HEK293T (cell line): ENCODE measurements around the gene CELF2.

ENCODE experiments used
- CTCF ChIA-PET: fragments of 350-600 bp; formaldehyde crosslinking; extraction: SDS; loops from one replicate; lab custom pipeline; 2021; ENCODE audit warnings: antibody characterized with exemption, inconsistent platforms; lab: Yijun Ruan, JAX
- POLR2A ChIA-PET: fragments of 350-600 bp; formaldehyde crosslinking; extraction: SDS; loops from one replicate; lab custom pipeline; 2020; ENCODE audit warnings: antibody characterized with exemption, inconsistent platforms; lab: Yijun Ruan, JAX
- DNase-seq: peaks from one replicate; pipeline ENCODE4 v3.0.0; 2012; ENCODE audit warnings: mixed read lengths; ENCODE audit errors: extremely low spot score
- ARNT ChIP-seq: fragments of 450-650 bp; IDR thresholded peaks from 2 replicates; pipeline ENCODE4 v1.6.1; 2017; ENCODE audit warnings: mild to moderate bottlenecking
- BHLHE40 ChIP-seq: fragments of 450-650 bp; IDR thresholded peaks from 2 replicates; pipeline ENCODE4 v1.6.1; 2016; ENCODE audit warnings: mild to moderate bottlenecking, moderate library complexity, borderline replicate concordance
- CTBP1 ChIP-seq: fragments of 450-650 bp; IDR thresholded peaks from 2 replicates; pipeline ENCODE4 v1.6.1; 2016; ENCODE audit warnings: borderline replicate concordance
- ELF4 ChIP-seq: fragments of 450-650 bp; IDR thresholded peaks from 2 replicates; pipeline ENCODE4 v1.6.1; 2017; ENCODE audit warnings: antibody characterized with exemption
- FOXA1 ChIP-seq: fragments of 450-650 bp; IDR thresholded peaks from 2 replicates; pipeline ENCODE4 v1.6.1; 2016; ENCODE audit warnings: mild to moderate bottlenecking
- FOXK2 ChIP-seq: fragments of 450-650 bp; IDR thresholded peaks from 2 replicates; pipeline ENCODE4 v1.6.1; 2016; ENCODE audit warnings: mild to moderate bottlenecking
- FOXM1 ChIP-seq: fragments of 450-650 bp; IDR thresholded peaks from 2 replicates; pipeline ENCODE4 v1.6.1; 2017; ENCODE audit warnings: mild to moderate bottlenecking, borderline replicate concordance
- HDGF ChIP-seq: fragments of 450-650 bp; IDR thresholded peaks from 2 replicates; pipeline ENCODE4 v1.6.1; 2017; ENCODE audit warnings: antibody characterized with exemption, borderline replicate concordance
- L3MBTL2 ChIP-seq: fragments of 450-650 bp; conservative IDR thresholded peaks from 2 replicates; pipeline ENCODE4 v1.6.1; 2016; ENCODE audit warnings: mild to moderate bottlenecking
- LEF1 ChIP-seq: fragments of 450-650 bp; IDR thresholded peaks from 2 replicates; pipeline ENCODE4 v1.6.1; 2017; ENCODE audit warnings: mild to moderate bottlenecking, borderline replicate concordance
- NFRKB ChIP-seq: fragments of 450-650 bp; IDR thresholded peaks from 2 replicates; pipeline ENCODE4 v1.6.1; 2016; ENCODE audit warnings: mild to moderate bottlenecking, moderate library complexity
- SP1 ChIP-seq: fragments of 450-650 bp; IDR thresholded peaks from 2 replicates; pipeline ENCODE4 v1.6.1; 2017
- SUZ12 ChIP-seq: fragments of 450-650 bp; IDR thresholded peaks from 2 replicates; pipeline ENCODE4 v1.6.1; 2016; ENCODE audit warnings: mild to moderate bottlenecking
- TARDBP ChIP-seq: fragments of 450-650 bp; IDR thresholded peaks from 2 replicates; pipeline ENCODE4 v1.6.1; 2016
- ZNF384 ChIP-seq: fragments of 450-650 bp; IDR thresholded peaks from 2 replicates; pipeline ENCODE4 v1.6.1; 2016
- TF ChIP-seq, protein P1 (sequence below): fragments of 450-650 bp; IDR thresholded peaks from 2 replicates; pipeline ENCODE4 v1.6.1; 2016

Gene CELF2

DNA sequence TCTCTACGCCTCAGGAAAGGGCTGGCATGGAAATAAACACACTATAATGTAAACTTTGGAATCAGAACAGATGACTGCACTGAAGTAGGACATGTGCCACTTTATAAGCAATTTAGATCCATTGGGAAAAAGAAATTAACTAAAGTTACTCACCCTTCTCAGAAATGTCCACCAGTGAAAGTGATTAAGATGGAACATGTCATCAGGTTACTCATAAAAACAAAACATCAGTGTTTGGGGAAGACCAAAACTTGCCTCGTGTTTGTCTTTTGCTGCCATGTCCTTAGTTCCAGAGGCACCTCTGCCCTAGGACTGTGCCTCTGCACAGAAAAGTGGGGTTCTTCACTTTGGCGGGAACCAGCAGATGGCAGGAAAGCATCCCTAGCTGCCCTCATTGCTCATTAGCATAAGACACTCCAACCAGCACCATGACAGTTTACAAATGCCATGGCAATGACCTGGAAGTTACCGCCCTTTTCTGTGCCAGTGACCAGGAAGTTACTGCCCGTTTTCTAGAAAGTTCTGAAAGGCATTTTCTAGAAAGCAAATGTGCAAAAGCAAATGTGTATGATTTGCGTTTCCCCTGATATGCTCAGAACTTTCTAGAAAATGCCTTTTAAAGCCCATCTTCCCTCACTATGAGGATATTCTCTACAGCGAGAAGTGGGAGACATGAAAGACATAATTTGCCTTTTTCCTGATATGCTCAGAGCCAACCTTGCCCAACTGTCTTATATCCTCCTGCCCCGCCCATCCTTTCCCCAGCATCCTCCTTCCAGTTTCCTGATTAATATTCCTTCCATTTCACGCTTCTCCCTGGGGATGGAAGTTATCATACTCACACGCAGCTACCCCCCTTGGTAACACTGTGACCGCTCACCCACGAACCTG, 335.6 kb downstream of the CELF2 start:
- TF ChIP-seq ARNT (no peak), NFRKB (no peak), ZNF384 (no peak), FOXK2 (no peak), SUZ12 (no peak), CTBP1 (no peak), HDGF (no peak), SP1 (no peak), TARDBP (no peak), BHLHE40 (no peak), L3MBTL2 (no peak), FOXM1 (no peak), LEF1 (no peak), ELF4 (no peak), FOXA1 (no peak)
- TF ChIP-seq, protein P1, sequence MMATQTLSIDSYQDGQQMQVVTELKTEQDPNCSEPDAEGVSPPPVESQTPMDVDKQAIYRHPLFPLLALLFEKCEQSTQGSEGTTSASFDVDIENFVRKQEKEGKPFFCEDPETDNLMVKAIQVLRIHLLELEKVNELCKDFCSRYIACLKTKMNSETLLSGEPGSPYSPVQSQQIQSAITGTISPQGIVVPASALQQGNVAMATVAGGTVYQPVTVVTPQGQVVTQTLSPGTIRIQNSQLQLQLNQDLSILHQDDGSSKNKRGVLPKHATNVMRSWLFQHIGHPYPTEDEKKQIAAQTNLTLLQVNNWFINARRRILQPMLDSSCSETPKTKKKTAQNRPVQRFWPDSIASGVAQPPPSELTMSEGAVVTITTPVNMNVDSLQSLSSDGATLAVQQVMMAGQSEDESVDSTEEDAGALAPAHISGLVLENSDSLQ, result no peak
- POLR2A ChIA-PET, result no interaction called here
- CTCF ChIA-PET, result no interaction called here
- DNase-seq, result no peak

GRCh38 chr10:11354823-11355222, 337.2 kb downstream of the CELF2 start:
- POLR2A ChIA-PET, result no interaction called here
- TF ChIP-seq HDGF (no peak), LEF1 (no peak), CTBP1 (no peak), L3MBTL2 (no peak), SUZ12 (no peak), FOXM1 (no peak), ZNF384 (no peak), BHLHE40 (no peak), ARNT (no peak), TARDBP (no peak), SP1 (no peak), FOXA1 (no peak), ELF4 (no peak)
- CTCF ChIA-PET, result no interaction called here
- no peak for DNase-seq

DNA sequence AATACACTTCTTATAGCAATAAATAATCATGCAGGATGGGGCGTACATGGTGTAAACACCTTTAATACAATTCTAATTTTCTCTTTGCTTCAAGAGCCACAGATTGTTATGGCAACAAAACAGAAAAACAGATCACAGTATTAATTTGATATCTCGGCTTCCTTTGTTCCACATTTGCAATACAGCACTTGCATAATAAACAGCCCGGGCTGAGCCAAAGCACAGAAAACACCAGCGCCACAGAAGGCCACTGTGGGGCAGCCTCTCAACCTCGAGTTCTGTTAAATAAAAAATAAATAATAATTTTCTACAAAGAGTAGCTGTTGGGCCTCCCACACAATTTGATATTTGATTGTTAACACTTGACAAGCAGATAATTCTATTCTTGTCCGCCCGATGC, 337.9 kb downstream of the CELF2 start:
- no peak for DNase-seq
- ChIA-PET POLR2A (no interaction called here), CTCF (no interaction called here)
- TF ChIP-seq NFRKB, result no peak
- no peak for TF ChIP-seq HDGF
- TF ChIP-seq L3MBTL2, result no peak
- TF ChIP-seq ELF4, result no peak
- TF ChIP-seq FOXK2, result no peak
- no peak for TF ChIP-seq CTBP1

- TF ChIP-seq ZNF384 (no peak), TARDBP (no peak), SUZ12 (no peak), BHLHE40 (no peak), SP1 (no peak), FOXK2 (no peak), LEF1 (no peak), NFRKB (no peak), ARNT (no peak), L3MBTL2 (no peak), ELF4 (no peak), FOXM1 (no peak), HDGF (no peak), CTBP1 (no peak), FOXA1 (no peak)
- TF ChIP-seq, protein P1, result no peak
These were observed 339.8 kb downstream of the CELF2 start for GRCh38 chr10:11357439-11357838.

DNA sequence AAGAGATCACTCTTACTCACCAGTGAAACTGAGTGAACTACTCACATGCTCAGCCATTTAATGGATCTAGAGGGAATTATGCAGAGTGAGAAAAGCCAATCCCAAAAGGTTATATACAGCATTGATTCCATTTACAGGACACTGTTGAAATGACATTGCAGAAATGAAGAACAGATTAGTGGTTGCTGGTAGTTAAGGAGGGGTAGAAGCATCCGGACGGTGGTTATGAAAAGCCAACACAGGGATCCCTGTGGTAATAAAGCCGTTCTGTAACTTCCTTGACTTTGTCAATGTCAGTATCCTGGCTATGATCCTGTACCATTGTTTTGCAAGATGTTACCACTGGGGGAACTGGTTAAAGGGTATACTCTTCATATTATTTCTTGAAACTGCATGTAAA, 340.3 kb downstream of the CELF2 start:
- no peak for TF ChIP-seq FOXM1
- TF ChIP-seq ARNT, result no peak
- no peak for TF ChIP-seq NFRKB
- TF ChIP-seq SUZ12, result no peak
- no peak for TF ChIP-seq HDGF
- TF ChIP-seq BHLHE40, result no peak
- TF ChIP-seq TARDBP, result no peak
- no peak for TF ChIP-seq ZNF384
- no peak for TF ChIP-seq FOXK2
- no peak for TF ChIP-seq ELF4
- no peak for TF ChIP-seq LEF1
- no peak for TF ChIP-seq SP1
- TF ChIP-seq FOXA1, result no peak
- TF ChIP-seq CTBP1, result no peak
- no peak for TF ChIP-seq L3MBTL2
- TF ChIP-seq, protein P1, result no peak
- ChIA-PET POLR2A (no interaction called here), CTCF (no interaction called here)
- no peak for DNase-seq

More at GRCh38 chr10:11357439-11357838, 339.8 kb downstream of the CELF2 start:
- ChIA-PET POLR2A (no interaction called here), CTCF (no interaction called here)
- DNase-seq, result no peak
